H1 (cell line): ENCODE data around the gene PTPRF. TPM values are rescaled to one million over a fixed set of nuclear protein-coding genes. Genes with fewer than 3 reads are reported as not detected.

Source experiments
- CTCF ChIA-PET: fragments of 300-600 bp; sonication (Branson Sonifier 250); formaldehyde crosslinking; loops from one replicate; lab custom pipeline; 2021; ENCODE audit not compliant: partially characterized antibody; lab: Charles Lee
- POLR2A ChIA-PET: fragments of 300-600 bp; sonication (Branson Sonifier 250); formaldehyde crosslinking; loops from one replicate; lab custom pipeline; 2021; ENCODE audit warnings: inconsistent platforms; ENCODE audit not compliant: partially characterized antibody; lab: Charles Lee
- DNase-seq, 2 experiments: peaks; one replicate each; pipeline versions ENCODE4 v3.0.0 to v3.0.0-alpha.2; 2010 to 2022; ENCODE audit warnings: low spot score in 2 of 2, low read depth in 1 of 2, mixed read lengths in 1 of 2
- FAIRE-seq: peaks from 2 replicates; lab custom pipeline; 2011; peaks lifted over from hg19 to GRCh38; lab: Jason Lieb, UNC
- H2AFZ ChIP-seq: 2 replicates; pipeline ENCODE4 v1.8.1; 2012; ENCODE audit warnings: low read length, inconsistent platforms
- H2AK5ac ChIP-seq: 2 replicates; pipeline ENCODE4 v1.6.1; 2013; ENCODE audit warnings: low read depth, low read length
- H2BK120ac ChIP-seq: replicated peaks from 2 replicates; pipeline ENCODE3; 2013; ENCODE audit warnings: low read depth, low read length, inconsistent platforms
- H2BK12ac ChIP-seq: 2 replicates; pipeline ENCODE4 v1.6.1; 2013; ENCODE audit warnings: low read depth, low read length
- H2BK15ac ChIP-seq: 2 replicates; pipeline ENCODE4 v1.6.1; 2013; ENCODE audit warnings: low read length
- H2BK20ac ChIP-seq: 2 replicates; pipeline ENCODE4 v1.6.1; 2013; ENCODE audit warnings: low read length
- H2BK5ac ChIP-seq: 2 replicates; pipeline ENCODE4 v1.6.1; 2013; ENCODE audit warnings: low read depth, low read length
- H3K14ac ChIP-seq: 2 replicates; pipeline ENCODE4 v1.6.1; 2013; ENCODE audit warnings: inconsistent platforms; ENCODE audit not compliant: insufficient read length
- H3K18ac ChIP-seq: 2 replicates; pipeline ENCODE4 v1.6.1; 2013; ENCODE audit warnings: low read length; ENCODE audit errors: extremely low read depth
- H3K23ac ChIP-seq: 2 replicates; pipeline ENCODE4 v1.6.1; 2013; ENCODE audit warnings: inconsistent platforms; ENCODE audit not compliant: insufficient read length
- H3K23me2 ChIP-seq: 2 replicates; pipeline ENCODE4 v1.6.1; 2013; ENCODE audit warnings: low read depth, low read length
- H3K27ac ChIP-seq: 2 replicates; pipeline ENCODE4 v1.6.1; 2011; ENCODE audit warnings: low read depth, low read length, inconsistent platforms
- H3K27me3 ChIP-seq, 4 experiments: replicated peaks in 1 of 4; 1 replicate in 1 of 4; 2 replicates in 3 of 4; pipeline versions ENCODE4 v1.6.1 to v1.8.1; 2011 to 2013; ENCODE audit warnings: low read length in 3 of 4, mild to moderate bottlenecking in 3 of 4, inconsistent platforms in 2 of 4, mixed read lengths in 2 of 4, moderate library complexity in 1 of 4; ENCODE audit not compliant: control insufficient read depth in 3 of 4, insufficient read depth in 3 of 4; ENCODE audit errors: extremely low read depth in 1 of 4
- H3K36me3 ChIP-seq, 4 experiments: 2 replicates each; pipeline versions ENCODE4 v1.6.1 to v1.8.1; 2011 to 2013; ENCODE audit warnings: mild to moderate bottlenecking in 4 of 4, low read length in 3 of 4, moderate library complexity in 2 of 4, control low read depth in 1 of 4, inconsistent platforms in 1 of 4; ENCODE audit not compliant: insufficient read depth in 4 of 4, control insufficient read depth in 2 of 4
- H3K4ac ChIP-seq: replicated peaks from 2 replicates; pipeline ENCODE3; 2013; ENCODE audit warnings: low read length, low read depth, mixed read lengths, inconsistent platforms; ENCODE audit not compliant: insufficient read length
- H3K4me1 ChIP-seq, 4 experiments: replicated peaks in 1 of 4; 1 replicate in 1 of 4; 2 replicates in 3 of 4; pipeline versions ENCODE4 v1.6.1 to v1.8.1; 2011 to 2013; ENCODE audit warnings: low read length in 3 of 4, inconsistent platforms in 2 of 4, mixed read lengths in 1 of 4; ENCODE audit not compliant: insufficient read depth in 4 of 4, control insufficient read depth in 3 of 4
- H3K4me2 ChIP-seq, 2 experiments: 2 replicates each; pipeline versions ENCODE4 v1.6.1 to v1.8.1; 2011 to 2013; ENCODE audit warnings: low read depth in 2 of 2, low read length in 2 of 2, control low read depth in 1 of 2, inconsistent platforms in 1 of 2, mild to moderate bottlenecking in 1 of 2; ENCODE audit not compliant: insufficient read depth in 1 of 2
- H3K4me3 ChIP-seq, 4 experiments: fragments of 200-600, 300-600 bp in 1 of 4; sonication (generic), shearing (Covaris generic), sonication (Bioruptor Twin) in 1 of 4; 2 replicates each; pipeline versions ENCODE4 v1.5.1 to v1.8.1; 2011 to 2016; ENCODE audit warnings: low read length in 4 of 4, low read depth in 3 of 4, control low read depth in 2 of 4, inconsistent platforms in 2 of 4, mild to moderate bottlenecking in 2 of 4, mixed read lengths in 1 of 4, moderate library complexity in 1 of 4; ENCODE audit not compliant: insufficient read depth in 2 of 4; ENCODE audit errors: extremely low read depth in 1 of 4
- H3K56ac ChIP-seq: replicated peaks from 2 replicates; pipeline ENCODE3; 2013; ENCODE audit warnings: low read depth, mild to moderate bottlenecking, mixed read lengths, low read length, inconsistent platforms; ENCODE audit not compliant: insufficient read length
- H3K79me1 ChIP-seq: 2 replicates; pipeline ENCODE4 v1.6.1; 2013; ENCODE audit warnings: low read depth, low read length, control low read depth
- H3K79me2 ChIP-seq, 2 experiments: 2 replicates each; pipeline versions ENCODE4 v1.6.1 to v1.8.1; 2012 to 2013; ENCODE audit warnings: low read length in 2 of 2, mild to moderate bottlenecking in 2 of 2, inconsistent platforms in 1 of 2; ENCODE audit not compliant: insufficient read depth in 2 of 2, control insufficient read depth in 1 of 2
- H3K9ac ChIP-seq, 4 experiments: replicated peaks in 1 of 4; 1 replicate in 1 of 4; 2 replicates in 3 of 4; pipeline versions ENCODE4 v1.6.1 to v1.8.1; 2011 to 2013; ENCODE audit warnings: low read depth in 3 of 4, low read length in 3 of 4, control low read depth in 2 of 4, mild to moderate bottlenecking in 2 of 4, moderate library complexity in 2 of 4, inconsistent platforms in 1 of 4; ENCODE audit errors: extremely low read depth in 1 of 4
- H3K9me3 ChIP-seq, 2 experiments: 2 replicates each; pipeline versions ENCODE4 v1.6.1 to v1.8.1; 2012 to 2013; ENCODE audit warnings: mild to moderate bottlenecking in 2 of 2, moderate library complexity in 2 of 2, control low read depth in 1 of 2, inconsistent platforms in 1 of 2, low read depth in 1 of 2, low read length in 1 of 2, mixed read lengths in 1 of 2; ENCODE audit not compliant: insufficient read depth in 2 of 2
- H4K20me1 ChIP-seq, 2 experiments: replicated peaks in 1 of 2; 2 replicates each; pipeline versions ENCODE3 to v1.8.1; 2011 to 2013; ENCODE audit warnings: inconsistent platforms in 2 of 2, low read length in 2 of 2, mild to moderate bottlenecking in 1 of 2; ENCODE audit not compliant: insufficient read depth in 2 of 2, control insufficient read depth in 1 of 2
- H4K5ac ChIP-seq: 2 replicates; pipeline ENCODE4 v1.6.1; 2013; ENCODE audit warnings: low read length, low read depth, mixed read lengths, inconsistent platforms; ENCODE audit not compliant: insufficient read length
- H4K8ac ChIP-seq: 2 replicates; pipeline ENCODE4 v1.8.0; 2013; ENCODE audit warnings: mild to moderate bottlenecking, moderate library complexity, low read length, inconsistent platforms; ENCODE audit not compliant: insufficient read depth; ENCODE audit errors: extremely low read depth
- H4K91ac ChIP-seq: replicated peaks from 2 replicates; pipeline ENCODE3; 2013; ENCODE audit warnings: low read length, mixed read lengths, inconsistent platforms; ENCODE audit not compliant: insufficient read length
- BACH1 ChIP-seq: IDR thresholded peaks from 2 replicates; pipeline ENCODE4 v1.6.1; 2012; ENCODE audit warnings: low read length, improper control_type of control experiment
- BRCA1 ChIP-seq: IDR thresholded peaks from 2 replicates; pipeline ENCODE4 v1.6.1; 2012; ENCODE audit warnings: low read depth, low read length, improper control_type of control experiment
- CREB1 ChIP-seq: IDR thresholded peaks from 2 replicates; pipeline ENCODE4 v1.6.1; 2012; ENCODE audit warnings: inconsistent platforms
- EGR1 ChIP-seq: IDR thresholded peaks from 2 replicates; pipeline ENCODE4 v1.6.1; 2011; ENCODE audit warnings: low read depth, low read length, borderline replicate concordance
- EZH2 ChIP-seq: fragments of 200-600 bp; sonication (generic); IDR thresholded peaks from 2 replicates; pipeline ENCODE4 v1.7.1; 2012; ENCODE audit warnings: low read depth, mild to moderate bottlenecking, moderate library complexity, low read length, inconsistent platforms; ENCODE audit not compliant: severe bottlenecking
- HDAC6 ChIP-seq: IDR thresholded peaks from one replicate; pipeline ENCODE4 v1.7.1; 2012; ENCODE audit warnings: low read depth, mild to moderate bottlenecking, inconsistent platforms, low read length, moderate library complexity
- KDM1A ChIP-seq: fragments of 200-600, 300-600 bp; sonication (generic); IDR thresholded peaks from 2 replicates; pipeline ENCODE4 v1.7.1; 2016; ENCODE audit warnings: mild to moderate bottlenecking, low read length, borderline replicate concordance
- PHF8 ChIP-seq: fragments of 200-600 bp; sonication (generic); conservative IDR thresholded peaks from 2 replicates; pipeline ENCODE4 v1.7.1; 2012; ENCODE audit warnings: low read depth, mild to moderate bottlenecking, inconsistent platforms, low read length, moderate library complexity
- POLR2AphosphoS5 ChIP-seq: IDR thresholded peaks from 2 replicates; pipeline ENCODE4 v1.6.1; 2011; ENCODE audit warnings: low read depth, low read length
- SIRT6 ChIP-seq: IDR thresholded peaks from one replicate; pipeline ENCODE4 v1.7.1; 2012; ENCODE audit warnings: low read length, inconsistent platforms
- SP2 ChIP-seq: IDR thresholded peaks from 2 replicates; pipeline ENCODE4 v1.6.1; 2012; ENCODE audit warnings: mild to moderate bottlenecking, low read length, inconsistent platforms
- WGBS, 2 experiments: shearing (Covaris generic) in 1 of 2; methylation state at CpG; one replicate each; pipeline versions ENCODE4 v1.1.6 to v1.1.7; 2013 to 2015; ENCODE audit warnings: low lambda C conversion rate in 2 of 2, mixed read lengths in 2 of 2, inconsistent platforms in 1 of 2, low coverage in 1 of 2, missing lambda C conversion rate in 1 of 2; ENCODE audit not compliant: insufficient replicate concordance in 2 of 2, insufficient coverage in 1 of 2, insufficient read length in 1 of 2; ENCODE audit errors: extremely low coverage in 1 of 2, missing lambda C conversion rate in 1 of 2; 5-methylcytosine and 5-hydroxymethylcytosine counted together
- polyA plus RNA-seq, 7 experiments: library from polyadenylated mRNA; depleted of rRNA in 3 of 7; stranded (reverse) in 5 of 7; unstranded in 2 of 7; fragments of >200 nt in 5 of 7; fragments of 200-250 nt in 2 of 7; gene quantifications; 1 replicate in 5 of 7; 2 replicates in 1 of 7; 4 replicates in 1 of 7; pipeline versions ENCODE4 v1.2.1 to v1.2.3, GENCODE V29; 2011 to 2013; ENCODE audit warnings: missing spikeins in 2 of 7, mixed read lengths in 2 of 7
- total RNA-seq: library from RNA; stranded (reverse); fragmentation: NEBNext Ultra II Directional; extraction: Animal tissue kit (Norgen Biotek cat#: 25700); gene quantifications from 2 replicates; pipeline ENCODE4 v1.2.1, GENCODE V29; 2021
- TF ChIP-seq, protein P1 (sequence below): IDR thresholded peaks from 2 replicates; pipeline ENCODE4 v1.6.1; 2011; ENCODE audit warnings: low read depth, mild to moderate bottlenecking, low read length; ENCODE audit not compliant: insufficient read depth

The PTPRF gene
- total and polyA plus RNA-seq, 2 of the 8 experiments (the other 6 are each of a cell fraction or from before 2014, with no cell fraction given) = 136 to 231 TPM

DNA sequence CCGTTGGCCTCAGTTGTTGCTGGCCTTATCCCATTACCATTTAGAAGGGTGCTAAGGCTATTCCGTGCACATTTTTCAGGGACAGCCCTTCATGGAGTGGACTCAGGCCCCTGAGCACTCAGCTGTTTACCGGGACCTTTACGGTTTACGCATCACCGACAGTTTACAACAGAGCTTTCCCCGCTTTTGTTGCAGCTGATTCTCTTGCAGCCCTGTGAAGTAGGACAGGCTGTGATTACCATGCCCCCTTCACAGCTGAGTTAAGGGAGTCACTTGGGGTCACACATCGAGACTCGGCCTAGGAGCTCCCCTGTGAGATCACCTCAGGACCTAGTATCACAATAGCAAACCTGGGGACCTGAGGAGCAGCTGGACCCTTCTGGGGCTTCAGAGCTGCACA lies 41.9 kb downstream of the PTPRF start:
- Histone ChIP-seq H3K36me3 (peaks cover 4 to 36% (median 10%) of the 10 kb centered on the region in 4 experiments; a peak in 5 of 8 replicates), H3K23ac (no peak overlapping the region), H3K9ac (no peak overlapping the region), H4K8ac (no peak overlapping the region), H3K27me3 (no peaks in the 10 kb centered on the region), H2BK20ac (no peak overlapping the region), H3K56ac (no peak overlapping the region), H3K9me3 (no peaks in the 10 kb centered on the region), H3K14ac (no peak overlapping the region), H2AFZ (no peak overlapping the region), H3K79me1 (0 out of 2 replicates have a peak, but pooled peaks cover 4% of the 10 kb centered on the region), H4K5ac (no peak overlapping the region), H2BK12ac (no peak overlapping the region), H2BK120ac (no peak overlapping the region), H3K79me2 (no peaks in the 10 kb centered on the region), H2BK15ac (no peak overlapping the region), H3K23me2 (no peaks in the 10 kb centered on the region), H3K27ac (no peak overlapping the region), H3K4me3 (no peak overlapping the region), H3K4ac (no peak overlapping the region), H2AK5ac (no peak overlapping the region), H3K4me1 (peaks cover 0 to 11% (median 1%) of the 10 kb centered on the region in 4 experiments; a peak in 3 of 7 replicates), H3K18ac (no peak overlapping the region), H4K20me1 (peaks cover 7 to 9% of the 10 kb centered on the region in 2 experiments), H2BK5ac (no peak overlapping the region), H4K91ac (no peak overlapping the region), H3K4me2 (no peak overlapping the region)
- WGBS, 2 experiments = 91% methylated on average over 9 of the region's 9 CpGs; no CpG with 5 or more reads in 1 of the 2 experiments
- DNase-seq (no peak), FAIRE-seq (no peak)
- ChIA-PET CTCF (interaction anchor here (0.5 to 8.3 kb wide), 15 partner anchors 8 to 382 kb away, joined by 3 to 68 read pairs (median 4); no protein-coding TSS in a partner anchor), POLR2A (interaction anchor here (0.6 to 2.1 kb wide), 7 partner anchors 8 to 88 kb away, joined by 3 to 12 read pairs (median 3); no protein-coding TSS in a partner anchor)
- TF ChIP-seq, protein P1, sequence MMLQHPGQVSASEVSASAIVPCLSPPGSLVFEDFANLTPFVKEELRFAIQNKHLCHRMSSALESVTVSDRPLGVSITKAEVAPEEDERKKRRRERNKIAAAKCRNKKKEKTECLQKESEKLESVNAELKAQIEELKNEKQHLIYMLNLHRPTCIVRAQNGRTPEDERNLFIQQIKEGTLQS = no peak
- TF ChIP-seq EZH2 = no peak
- TF ChIP-seq EGR1 = no peak
- no peak for TF ChIP-seq HDAC6
- no peak for TF ChIP-seq POLR2AphosphoS5
- TF ChIP-seq KDM1A = no peak
- TF ChIP-seq PHF8 = no peak
- no peak for TF ChIP-seq SIRT6
- no peak for TF ChIP-seq BACH1
- no peak for TF ChIP-seq BRCA1
- no peak for TF ChIP-seq CREB1
- no peak for TF ChIP-seq SP2
